GM12878 (cell line): ENCODE results near the gene LYL1. TPM values are rescaled to one million over a fixed set of nuclear protein-coding genes. Genes with fewer than 3 reads are reported as not detected.

Experiments used
- ATF3 ChIP-seq: IDR thresholded peaks from 2 replicates; pipeline ENCODE4 v1.6.1; 2011; ENCODE audit warnings: low read depth, mild to moderate bottlenecking, low read length, moderate library complexity, borderline replicate concordance; ENCODE audit errors: extremely low read depth
- BCL11A ChIP-seq: IDR thresholded peaks from 2 replicates; pipeline ENCODE4 v1.6.1; 2011; ENCODE audit warnings: low read depth, low read length
- BMI1 ChIP-seq: fragments of 450-650 bp; IDR thresholded peaks from 2 replicates; pipeline ENCODE4 v1.6.1; 2016; ENCODE audit warnings: mild to moderate bottlenecking, moderate library complexity, borderline replicate concordance
- ETV6 ChIP-seq, 2 experiments: fragments of 450-650 bp in 1 of 2; IDR thresholded peaks in 1 of 2; conservative IDR thresholded peaks in 1 of 2; 2 replicates each; pipeline ENCODE4 v1.6.1; 2014; ENCODE audit warnings: antibody characterized with exemption in 1 of 2, borderline replicate concordance in 1 of 2, low read depth in 1 of 2, mild to moderate bottlenecking in 1 of 2, moderate library complexity in 1 of 2
- FOS ChIP-seq: IDR thresholded peaks from 3 replicates; pipeline ENCODE4 v1.6.1; 2011; ENCODE audit warnings: borderline replicate concordance; ENCODE audit not compliant: insufficient read length; ENCODE audit errors: extremely low read depth
- FOXM1 ChIP-seq: IDR thresholded peaks from 2 replicates; pipeline ENCODE4 v1.6.1; 2012; ENCODE audit warnings: low read depth, mild to moderate bottlenecking, inconsistent platforms, low read length, moderate library complexity
- HDGF ChIP-seq: fragments of 450-650 bp; IDR thresholded peaks from 2 replicates; pipeline ENCODE4 v1.6.1; 2016; ENCODE audit warnings: antibody characterized with exemption
- KLF5 ChIP-seq: fragments of 450-650 bp; IDR thresholded peaks from 2 replicates; pipeline ENCODE4 v1.6.1; 2014; ENCODE audit warnings: mild to moderate bottlenecking; ENCODE audit not compliant: partially characterized antibody
- MEF2A ChIP-seq: IDR thresholded peaks from 2 replicates; pipeline ENCODE4 v1.6.1; 2011; ENCODE audit warnings: low read depth, mild to moderate bottlenecking, low read length, moderate library complexity; ENCODE audit not compliant: insufficient read depth
- MTA3 ChIP-seq: IDR thresholded peaks from 2 replicates; pipeline ENCODE4 v1.6.1; 2012; ENCODE audit warnings: low read length, inconsistent platforms, borderline replicate concordance
- NFYA ChIP-seq: IDR thresholded peaks from 2 replicates; pipeline ENCODE4 v1.6.1; 2011; ENCODE audit warnings: low read depth, mild to moderate bottlenecking, low read length, improper control_type of control experiment, borderline replicate concordance
- PML ChIP-seq: IDR thresholded peaks from 2 replicates; pipeline ENCODE4 v1.6.1; 2012; ENCODE audit warnings: low read length, inconsistent platforms
- POLR2A ChIP-seq: IDR thresholded peaks from 2 replicates; pipeline ENCODE4 v1.6.1; 2011; ENCODE audit warnings: low read depth, mild to moderate bottlenecking, low read length
- RB1 ChIP-seq: fragments of 450-650 bp; formaldehyde crosslinking; IDR thresholded peaks from 2 replicates; pipeline ENCODE4 v1.6.1; 2017; ENCODE audit warnings: mild to moderate bottlenecking, borderline replicate concordance
- RELA ChIP-seq: fragments of 450-650 bp; IDR thresholded peaks from 2 replicates; pipeline ENCODE4 v1.8.0; 2014; ENCODE audit warnings: borderline replicate concordance; ENCODE audit not compliant: partially characterized antibody
- RUNX3 ChIP-seq: IDR thresholded peaks from 2 replicates; pipeline ENCODE4 v1.6.1; 2012; ENCODE audit warnings: low read length, inconsistent platforms
- TARDBP ChIP-seq: IDR thresholded peaks from 2 replicates; pipeline ENCODE4 v1.6.1; 2016; ENCODE audit warnings: borderline replicate concordance
- TCF7 ChIP-seq: IDR thresholded peaks from 2 replicates; pipeline ENCODE4 v1.6.1; 2014; ENCODE audit warnings: antibody characterized with exemption, borderline replicate concordance
- ZNF217 ChIP-seq: fragments of 450-650 bp; IDR thresholded peaks from 2 replicates; pipeline ENCODE4 v1.6.1; 2017; ENCODE audit warnings: antibody characterized with exemption, mild to moderate bottlenecking
- ZNF592 ChIP-seq: fragments of 450-650 bp; IDR thresholded peaks from 2 replicates; pipeline ENCODE4 v1.6.1; 2017; ENCODE audit warnings: mild to moderate bottlenecking, moderate library complexity
- polyA plus RNA-seq, 11 experiments: library from polyadenylated mRNA; depleted of rRNA in 4 of 11; unstranded in 6 of 11; stranded (reverse) in 5 of 11; fragments of >200 nt; fragmentation: Nextera tagmentation in 4 of 11; fragmentation: Illumina TruSeq in 1 of 11; extraction: Ambion mirVana in 4 of 11; extraction: Trizol in 1 of 11; gene quantifications; 1 replicate in 1 of 11; 2 replicates in 10 of 11; pipeline versions ENCODE4 v1.2.1 to v1.2.3, GENCODE V29; 2011 to 2016; ENCODE audit warnings: inconsistent platforms in 2 of 11, missing spikeins in 2 of 11, low read depth in 1 of 11
- total RNA-seq, 4 experiments: library from RNA; depleted of rRNA in 3 of 4; stranded (reverse); fragments of >200 nt in 3 of 4; fragmentation: Illumina TruSeq in 1 of 4; extraction: Trizol in 1 of 4; gene quantifications; 2 replicates each; pipeline versions ENCODE4 v1.2.1 to v1.2.3, GENCODE V29; 2013 to 2021
- TF ChIP-seq, protein P1 (sequence below): fragments of 450-650 bp; IDR thresholded peaks from 2 replicates; pipeline ENCODE4 v1.6.1; 2016; ENCODE audit warnings: mild to moderate bottlenecking
- TF ChIP-seq, protein P2 (sequence below): fragments of 450-650 bp; IDR thresholded peaks from 2 replicates; pipeline ENCODE4 v1.6.1; 2017; ENCODE audit warnings: antibody characterized with exemption, mild to moderate bottlenecking, moderate library complexity

The LYL1 gene
- total and polyA plus RNA-seq, 10 of the 15 experiments (the other 5 are each of a cell fraction or from before 2014, with no cell fraction given) = 0.10 to 34.8 (median 4.4) TPM

- TF ChIP-seq, protein P1, sequence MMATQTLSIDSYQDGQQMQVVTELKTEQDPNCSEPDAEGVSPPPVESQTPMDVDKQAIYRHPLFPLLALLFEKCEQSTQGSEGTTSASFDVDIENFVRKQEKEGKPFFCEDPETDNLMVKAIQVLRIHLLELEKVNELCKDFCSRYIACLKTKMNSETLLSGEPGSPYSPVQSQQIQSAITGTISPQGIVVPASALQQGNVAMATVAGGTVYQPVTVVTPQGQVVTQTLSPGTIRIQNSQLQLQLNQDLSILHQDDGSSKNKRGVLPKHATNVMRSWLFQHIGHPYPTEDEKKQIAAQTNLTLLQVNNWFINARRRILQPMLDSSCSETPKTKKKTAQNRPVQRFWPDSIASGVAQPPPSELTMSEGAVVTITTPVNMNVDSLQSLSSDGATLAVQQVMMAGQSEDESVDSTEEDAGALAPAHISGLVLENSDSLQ = no peak
- no peak for TF ChIP-seq ZNF217
- no peak for TF ChIP-seq ATF3
- TF ChIP-seq PML = no peak
- TF ChIP-seq BCL11A = no peak
- TF ChIP-seq TARDBP = no peak
- no peak for TF ChIP-seq FOS
- TF ChIP-seq BMI1 = no peak
- no peak for TF ChIP-seq TCF7
- TF ChIP-seq HDGF = no peak
- no peak for TF ChIP-seq ZNF592
- TF ChIP-seq MTA3 = no peak
- TF ChIP-seq NFYA = no peak
- no peak for TF ChIP-seq KLF5
- no peak for TF ChIP-seq RUNX3
- peak; percentile 59 for TF ChIP-seq POLR2A
- TF ChIP-seq ETV6 (conservative IDR thresholded peaks at IDR 0.05 in 1 of 2, IDR thresholded peaks at IDR 0.05 in 1 of 2; ENCODE audit: borderline replicate concordance in 1 of 2, low read depth in 1 of 2) = no peak; a peak in 1 of 4 replicates
- TF ChIP-seq RB1 = peak; percentile 98
- TF ChIP-seq MEF2A = peak; percentile 81
- TF ChIP-seq, protein P2, sequence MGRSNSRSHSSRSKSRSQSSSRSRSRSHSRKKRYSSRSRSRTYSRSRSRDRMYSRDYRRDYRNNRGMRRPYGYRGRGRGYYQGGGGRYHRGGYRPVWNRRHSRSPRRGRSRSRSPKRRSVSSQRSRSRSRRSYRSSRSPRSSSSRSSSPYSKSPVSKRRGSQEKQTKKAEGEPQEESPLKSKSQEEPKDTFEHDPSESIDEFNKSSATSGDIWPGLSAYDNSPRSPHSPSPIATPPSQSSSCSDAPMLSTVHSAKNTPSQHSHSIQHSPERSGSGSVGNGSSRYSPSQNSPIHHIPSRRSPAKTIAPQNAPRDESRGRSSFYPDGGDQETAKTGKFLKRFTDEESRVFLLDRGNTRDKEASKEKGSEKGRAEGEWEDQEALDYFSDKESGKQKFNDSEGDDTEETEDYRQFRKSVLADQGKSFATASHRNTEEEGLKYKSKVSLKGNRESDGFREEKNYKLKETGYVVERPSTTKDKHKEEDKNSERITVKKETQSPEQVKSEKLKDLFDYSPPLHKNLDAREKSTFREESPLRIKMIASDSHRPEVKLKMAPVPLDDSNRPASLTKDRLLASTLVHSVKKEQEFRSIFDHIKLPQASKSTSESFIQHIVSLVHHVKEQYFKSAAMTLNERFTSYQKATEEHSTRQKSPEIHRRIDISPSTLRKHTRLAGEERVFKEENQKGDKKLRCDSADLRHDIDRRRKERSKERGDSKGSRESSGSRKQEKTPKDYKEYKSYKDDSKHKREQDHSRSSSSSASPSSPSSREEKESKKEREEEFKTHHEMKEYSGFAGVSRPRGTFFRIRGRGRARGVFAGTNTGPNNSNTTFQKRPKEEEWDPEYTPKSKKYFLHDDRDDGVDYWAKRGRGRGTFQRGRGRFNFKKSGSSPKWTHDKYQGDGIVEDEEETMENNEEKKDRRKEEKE = no peak
- no peak for TF ChIP-seq FOXM1
- peak; percentile 69 for TF ChIP-seq RELA
Observed at GRCh38 chr19:13151605-13152355, 49.1 kb upstream of the LYL1 start (continued).
